HepG2 (cell line): ENCODE results near the gene ZMYND10.

Experiments
- ARID5B ChIP-seq: IDR thresholded peaks from 2 replicates; pipeline ENCODE4 v1.4.0; 2020; ENCODE audit warnings: mild to moderate bottlenecking, missing genetic modification reagents
- CEBPB ChIP-seq: IDR thresholded peaks from 2 replicates; pipeline ENCODE4 v1.6.1; 2011; ENCODE audit warnings: low read depth, low read length, improper control_type of control experiment, borderline replicate concordance
- CTCF ChIP-seq: sonication (generic); formaldehyde crosslinking; IDR thresholded peaks from 2 replicates; pipeline ENCODE4 v1.5.0; 2020; ENCODE audit warnings: mild to moderate bottlenecking, missing genetic modification reagents, moderate library complexity
- HOXD1 ChIP-seq: sonication (generic); formaldehyde crosslinking; IDR thresholded peaks from 2 replicates; pipeline ENCODE4 v1.5.0; 2020; ENCODE audit warnings: missing genetic modification reagents
- POLR2A ChIP-seq, 2 experiments: IDR thresholded peaks; 2 replicates each; pipeline ENCODE4 v1.6.1; 2011; ENCODE audit warnings: low read depth in 2 of 2, low read length in 2 of 2, mild to moderate bottlenecking in 1 of 2, moderate library complexity in 1 of 2; ENCODE audit not compliant: insufficient read depth in 1 of 2
- POLR2AphosphoS5 ChIP-seq: IDR thresholded peaks from 2 replicates; pipeline ENCODE4 v1.6.1; 2012; ENCODE audit warnings: low read depth, low read length
- SP2 ChIP-seq: sonication (generic); formaldehyde crosslinking; IDR thresholded peaks from 2 replicates; pipeline ENCODE4 v1.5.1; 2020; ENCODE audit warnings: mild to moderate bottlenecking, missing genetic modification reagents

GRCh38 chr3:50354186-50354764, 8.7 kb upstream of the ZMYND10 start:
- TF ChIP-seq SP2 (CRISPR knock-in tag) = no peak
- TF ChIP-seq CTCF = no peak
- no peak for TF ChIP-seq HOXD1 (CRISPR knock-in tag)
- no peak for TF ChIP-seq POLR2A (IDR thresholded peaks at IDR 0.05; ENCODE audit: insufficient read depth in 1 of 2, low read depth in 2 of 2, low read length in 2 of 2)
- no peak for TF ChIP-seq CEBPB
- no peak for TF ChIP-seq ARID5B (CRISPR knock-in tag)
- no peak for TF ChIP-seq POLR2AphosphoS5
